Activated T-cell treated with anti-CD3 and anti-CD28 coated beads for 24 hours (primary cell): ENCODE measurements around the gene SEMA3C.
"Not testable (repeated sequence)": the region's sequence is repeated elsewhere in the genome, so short reads cannot be mapped to it uniquely, and the experiment has no call there.

Source experiments
- DNase-seq: peaks from one replicate; pipeline ENCODE4 v3.0.0-alpha.2; 2020; ENCODE audit warnings: low read depth

Gene SEMA3C

DNA sequence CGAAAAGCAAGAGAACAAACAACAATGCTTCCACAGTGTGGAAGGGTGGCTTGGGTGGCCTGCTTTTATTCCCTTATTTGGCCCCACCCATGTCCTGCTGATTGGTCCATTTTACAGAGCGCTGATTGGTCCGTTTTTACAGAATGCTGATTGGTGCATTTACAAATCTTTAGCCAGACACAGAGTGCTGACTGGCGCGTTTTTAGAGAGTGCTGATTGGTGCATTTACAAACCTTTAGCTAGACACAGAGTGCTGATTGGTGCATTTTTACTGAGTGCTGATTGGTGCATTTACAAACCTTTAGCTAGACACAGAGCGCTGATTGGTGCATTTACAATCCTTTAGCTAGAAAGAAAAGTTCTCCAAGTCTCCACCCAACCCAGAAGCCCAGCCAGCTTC lies 8.1 kb upstream of the SEMA3C start:
- not testable (repeated sequence) for DNase-seq

DNA sequence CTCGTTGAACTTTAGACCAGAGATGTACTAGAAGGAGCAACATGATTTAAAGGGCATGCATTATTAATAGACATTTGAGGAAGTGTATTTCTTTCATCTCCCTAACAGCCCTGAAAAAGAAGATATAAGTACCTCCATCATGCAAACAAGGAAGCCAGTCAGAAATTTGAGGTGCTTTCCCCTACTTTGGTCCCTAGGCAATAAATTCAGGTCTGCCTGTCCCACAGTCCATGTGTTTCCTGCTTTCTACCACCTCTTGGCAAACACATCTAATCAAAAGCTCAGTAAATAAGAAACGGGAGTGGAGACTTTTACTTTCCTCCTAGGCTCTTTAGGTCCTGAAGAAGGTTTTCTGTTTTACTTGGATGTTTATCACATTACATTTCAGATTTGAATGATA lies 5.2 kb upstream of the SEMA3C start:
- no peak for DNase-seq

DNA sequence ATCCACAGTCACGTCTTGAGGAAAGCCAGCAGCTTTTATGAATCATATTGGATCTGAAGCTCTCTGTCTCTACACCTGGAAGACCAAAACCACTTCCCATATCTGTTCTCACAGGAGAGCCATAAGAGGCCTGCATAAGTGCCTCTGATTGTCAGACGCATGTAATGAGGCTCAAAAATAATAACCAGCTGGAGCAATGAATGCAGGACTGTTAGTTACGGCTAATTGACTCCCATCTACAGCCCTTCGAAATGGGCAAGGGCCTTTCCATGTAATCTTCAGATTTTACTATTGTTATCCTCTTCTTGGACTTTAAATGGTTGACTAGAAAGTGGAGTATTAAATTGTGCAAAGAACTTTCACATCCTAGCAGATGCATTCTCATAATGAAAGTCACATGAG lies 4.4 kb upstream of the SEMA3C start:
- DNase-seq: no peak

DNA sequence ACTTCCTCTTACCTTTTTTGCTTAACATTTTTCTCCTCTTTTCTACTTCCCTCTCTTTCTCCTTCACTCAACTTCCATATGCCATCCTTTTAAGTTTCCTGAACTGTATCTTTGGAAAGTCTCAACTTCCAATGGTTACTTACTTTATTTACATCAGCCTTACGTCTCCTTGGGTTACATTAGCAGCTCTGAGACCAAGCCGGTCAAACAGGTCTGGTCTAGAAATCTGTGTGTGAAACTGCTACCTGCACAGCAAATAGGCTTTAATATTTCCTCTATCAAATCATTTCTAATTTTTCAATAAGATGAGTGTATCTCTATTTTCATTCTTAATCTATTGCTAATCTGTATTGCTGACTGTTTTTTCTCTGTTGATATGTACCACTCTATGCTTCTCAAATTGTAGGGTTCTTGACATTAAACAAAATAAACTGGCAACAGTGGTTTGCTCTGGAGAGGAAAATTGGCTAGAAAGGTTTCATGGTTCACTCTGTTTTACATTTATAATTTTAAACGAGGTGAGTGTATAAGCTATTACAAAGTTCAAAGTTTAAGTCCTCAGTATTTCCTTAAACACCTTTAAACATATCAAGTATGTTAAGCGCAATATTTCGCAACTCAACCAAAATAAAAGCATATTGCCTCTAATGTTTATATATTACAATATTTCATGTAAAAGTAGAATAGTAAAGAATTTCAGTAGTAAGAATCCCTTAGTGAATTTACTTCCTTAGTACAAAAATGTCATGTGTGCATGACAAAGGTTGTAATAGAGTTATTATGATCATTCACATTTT lies 3.6 kb upstream of the SEMA3C start:
- no peak for DNase-seq

DNA sequence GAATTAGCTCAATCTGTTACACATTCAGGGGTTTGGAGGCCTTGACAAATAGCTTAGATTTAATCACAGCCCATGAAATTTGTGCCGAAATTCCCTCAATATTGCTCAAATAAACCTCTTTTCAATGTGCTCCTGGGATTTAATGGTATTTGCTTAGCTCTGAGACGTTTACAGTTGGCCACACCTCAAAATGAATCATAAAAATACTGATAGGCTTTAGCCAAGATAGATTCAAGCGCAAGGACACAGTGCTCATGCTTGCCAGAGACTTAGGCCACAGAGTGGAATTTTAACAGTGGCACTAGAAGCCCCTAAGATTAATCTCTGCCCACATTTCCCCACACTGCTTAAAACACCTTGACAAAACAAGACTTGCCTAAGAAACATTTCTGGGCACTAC lies 2.3 kb upstream of the SEMA3C start:
- no peak for DNase-seq

DNA sequence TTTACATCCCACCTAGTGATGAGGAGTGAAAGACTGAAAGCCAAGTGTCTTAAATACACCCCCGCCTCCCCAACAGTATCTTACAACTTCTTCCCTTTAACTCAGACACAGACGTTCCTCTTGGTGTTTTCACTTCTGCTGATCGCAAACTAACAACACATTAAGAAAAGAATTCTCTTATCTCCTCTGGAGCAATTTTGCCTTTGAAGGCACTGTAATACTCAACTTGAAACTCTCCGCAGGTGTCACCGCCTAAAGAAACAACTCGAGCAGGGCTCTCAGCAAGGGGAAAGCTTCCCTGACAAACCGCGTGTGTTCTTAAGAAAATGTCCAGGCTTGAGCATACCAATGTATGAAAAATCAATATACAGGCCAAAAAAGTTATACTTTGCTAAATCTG lies 452 bp downstream of the SEMA3C start:
- no peak for DNase-seq

DNA sequence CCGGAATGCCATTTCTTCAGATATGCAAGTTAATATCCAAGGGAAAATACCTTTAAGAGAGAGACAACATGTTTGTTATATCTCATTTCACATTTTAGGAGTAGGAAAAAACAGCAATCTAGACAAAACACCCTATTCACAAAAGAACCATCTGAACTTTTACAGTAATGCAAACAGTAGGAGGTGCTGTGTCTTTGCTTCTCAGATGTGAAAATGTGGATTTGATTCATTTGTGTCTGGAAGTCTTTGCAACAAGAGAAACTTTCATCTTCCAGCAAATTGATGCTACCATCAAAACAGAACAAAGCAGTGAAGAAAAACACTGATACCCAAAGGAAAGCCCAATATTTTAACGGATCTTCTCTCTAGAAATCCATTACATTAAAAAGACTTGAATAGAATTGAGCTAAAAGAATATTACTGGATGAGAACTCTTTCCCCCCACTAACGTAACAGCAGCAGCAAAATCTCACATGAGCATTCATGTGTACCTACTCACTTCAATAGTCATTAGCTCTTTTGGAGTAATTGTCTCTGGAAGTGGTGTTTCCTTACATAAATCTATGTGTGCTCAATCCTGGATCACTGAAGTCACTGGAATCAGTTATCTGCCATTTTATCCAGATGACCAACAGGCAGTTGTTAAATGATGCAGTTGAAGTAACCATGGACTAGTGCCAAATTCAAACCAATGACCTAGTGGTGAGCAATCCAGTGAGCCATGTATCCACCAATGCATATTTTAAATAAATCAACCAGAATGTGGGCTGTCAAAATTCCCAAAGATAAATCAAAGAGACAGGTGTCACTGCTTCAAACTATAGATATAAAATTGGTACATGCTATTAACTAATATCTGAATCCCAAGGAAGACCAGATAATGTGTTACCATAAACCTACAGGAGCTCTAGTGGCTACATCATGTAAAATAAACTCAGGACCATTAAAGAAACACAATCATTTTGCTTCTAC lies 1.8 kb downstream of the SEMA3C start:
- no peak for DNase-seq

DNA sequence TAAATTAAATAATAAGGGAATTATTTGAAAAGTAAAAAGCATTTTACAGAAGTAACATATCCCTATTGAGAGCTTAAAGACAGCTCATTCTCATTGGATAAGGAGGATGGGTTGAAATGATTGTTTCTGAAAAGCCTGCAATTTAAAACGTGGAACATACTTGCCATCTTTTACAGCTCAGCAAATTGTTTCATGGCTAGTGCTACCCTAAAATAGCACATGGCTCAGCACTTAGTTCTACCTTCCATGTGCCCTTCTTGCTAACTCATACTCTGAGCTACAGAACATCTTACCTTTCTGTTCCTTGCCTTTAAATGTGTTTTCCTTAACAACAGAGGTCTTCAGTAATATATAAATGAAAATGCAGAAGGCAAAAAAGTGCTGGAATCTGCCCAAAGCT lies 8.6 kb downstream of the SEMA3C start:
- no peak for DNase-seq

DNA sequence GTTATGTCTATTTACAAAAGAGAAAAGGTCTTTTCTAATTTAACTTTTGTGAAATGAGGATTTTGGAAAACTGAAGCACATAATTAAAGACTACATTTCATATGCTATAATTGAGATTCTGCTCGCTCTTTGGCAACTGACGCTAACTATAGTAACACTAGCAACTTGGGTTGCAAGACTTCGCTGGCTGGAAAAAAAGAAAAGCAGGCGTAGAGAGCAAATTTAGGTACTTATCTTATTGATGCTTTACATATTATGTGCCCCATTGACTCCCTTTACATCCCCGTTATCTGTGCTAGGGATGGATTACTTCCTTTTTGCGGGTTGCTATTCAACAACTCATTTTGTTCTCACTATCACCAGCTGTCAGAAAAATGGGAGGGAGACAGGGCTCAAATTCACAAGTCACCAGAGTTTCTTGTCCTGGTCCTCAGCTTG lies 10.5 kb downstream of the SEMA3C start:
- no peak for DNase-seq

DNA sequence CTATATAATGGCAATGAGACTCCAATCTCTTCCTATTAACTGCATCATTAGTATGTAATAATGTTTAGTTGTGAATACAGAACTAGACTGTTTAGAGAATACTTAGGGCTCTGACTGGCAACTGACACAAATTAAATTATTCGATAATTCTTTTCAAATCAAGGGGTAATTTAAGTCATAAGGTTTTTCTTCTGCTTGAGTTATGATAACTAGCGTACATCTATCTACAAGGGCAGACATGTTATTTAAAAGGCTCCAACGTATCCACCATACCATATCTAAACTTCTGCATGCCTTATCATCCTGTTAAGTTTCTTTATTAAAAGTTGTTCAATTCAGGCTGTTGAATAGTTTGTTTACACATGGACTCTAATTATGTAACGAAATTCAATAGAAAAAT lies 11.2 kb downstream of the SEMA3C start:
- DNase-seq: no peak

DNA sequence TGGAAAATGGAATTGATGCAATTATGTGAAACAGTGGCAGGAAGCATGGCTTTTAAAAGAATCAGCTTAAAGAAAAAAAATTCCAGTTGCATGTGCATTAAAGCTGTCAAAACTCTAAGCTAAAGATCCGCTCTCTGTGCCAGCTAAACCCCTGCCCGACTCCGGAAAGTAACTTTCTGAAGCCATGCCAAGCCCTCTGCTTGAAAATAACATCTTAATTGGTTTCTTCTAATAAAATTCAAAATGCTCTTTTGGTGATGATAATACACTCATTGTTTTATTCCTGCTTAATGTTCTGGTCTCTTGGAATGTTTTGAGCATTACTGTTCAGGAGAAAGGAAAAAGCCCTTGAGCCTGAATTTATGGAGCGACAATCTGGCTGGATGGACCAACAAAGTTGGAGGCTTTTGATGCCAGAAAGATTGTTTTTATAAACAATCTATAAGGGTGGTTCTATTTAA lies 11.7 kb downstream of the SEMA3C start:
- DNase-seq: no peak

DNA sequence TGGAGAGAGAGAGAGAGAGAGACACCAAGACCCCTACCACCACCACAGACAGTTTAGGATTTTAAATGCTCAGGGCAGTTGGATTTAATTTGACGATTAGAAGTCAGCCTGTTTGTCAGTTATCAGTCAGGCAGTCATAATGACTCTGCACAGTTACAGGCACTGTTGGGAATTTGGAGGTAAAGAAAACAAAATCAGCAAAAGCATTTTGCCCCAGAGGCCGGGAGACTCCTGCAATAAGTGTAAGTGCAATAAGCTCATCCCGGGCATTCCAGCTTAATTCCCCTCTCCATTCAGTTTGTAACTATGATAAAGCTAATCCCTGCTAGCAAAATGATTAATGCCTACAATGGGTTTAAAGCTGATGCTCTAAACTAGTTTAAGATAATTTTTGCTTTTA lies 13.5 kb downstream of the SEMA3C start:
- DNase-seq: no peak

DNA sequence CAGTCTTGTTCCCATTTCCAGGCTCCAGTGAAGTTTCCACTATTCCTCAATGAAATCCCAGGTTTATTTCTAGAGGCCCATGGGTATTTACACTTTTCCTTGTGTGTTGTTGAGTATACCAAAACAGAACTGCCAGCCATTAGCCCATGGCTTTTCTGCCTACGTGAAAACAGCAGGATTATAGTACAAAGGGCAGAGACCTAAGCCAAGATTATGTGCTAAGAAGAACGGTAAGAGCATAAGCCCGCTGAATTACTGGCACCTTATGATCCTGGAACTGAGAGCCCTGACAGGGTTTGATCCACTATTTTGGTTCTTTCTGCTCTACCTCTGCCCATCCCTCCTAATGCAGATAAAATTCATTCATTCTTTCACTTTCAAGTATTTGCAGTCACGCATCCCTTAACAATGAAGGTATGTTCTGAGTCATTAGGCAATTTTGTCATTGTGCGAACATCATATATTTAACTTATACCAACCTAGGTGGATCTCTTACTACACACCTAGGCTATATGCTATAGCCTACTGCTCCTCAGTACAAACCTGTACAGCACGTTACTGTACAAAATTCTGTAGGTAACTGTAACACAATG lies 16.0 kb downstream of the SEMA3C start:
- no peak for DNase-seq

DNA sequence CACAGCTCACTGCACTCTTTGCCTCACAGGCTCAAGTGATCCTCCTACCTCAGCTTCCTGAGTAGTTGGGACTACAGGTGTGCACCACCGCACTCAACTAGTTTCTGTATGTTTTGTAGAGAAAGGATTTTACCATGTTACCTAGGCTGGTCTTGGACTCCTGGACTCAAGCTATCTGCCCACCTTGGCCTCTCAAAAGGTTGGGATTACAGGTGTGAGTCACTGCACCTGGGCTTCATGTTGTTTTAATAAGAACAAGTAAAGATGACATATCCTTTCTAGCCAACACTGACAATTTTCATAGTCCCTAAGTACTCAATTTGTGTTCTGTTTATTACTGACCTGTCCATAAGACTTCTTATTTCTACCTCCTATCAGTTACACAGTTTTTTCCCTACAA lies 16.8 kb downstream of the SEMA3C start:
- no peak for DNase-seq

DNA sequence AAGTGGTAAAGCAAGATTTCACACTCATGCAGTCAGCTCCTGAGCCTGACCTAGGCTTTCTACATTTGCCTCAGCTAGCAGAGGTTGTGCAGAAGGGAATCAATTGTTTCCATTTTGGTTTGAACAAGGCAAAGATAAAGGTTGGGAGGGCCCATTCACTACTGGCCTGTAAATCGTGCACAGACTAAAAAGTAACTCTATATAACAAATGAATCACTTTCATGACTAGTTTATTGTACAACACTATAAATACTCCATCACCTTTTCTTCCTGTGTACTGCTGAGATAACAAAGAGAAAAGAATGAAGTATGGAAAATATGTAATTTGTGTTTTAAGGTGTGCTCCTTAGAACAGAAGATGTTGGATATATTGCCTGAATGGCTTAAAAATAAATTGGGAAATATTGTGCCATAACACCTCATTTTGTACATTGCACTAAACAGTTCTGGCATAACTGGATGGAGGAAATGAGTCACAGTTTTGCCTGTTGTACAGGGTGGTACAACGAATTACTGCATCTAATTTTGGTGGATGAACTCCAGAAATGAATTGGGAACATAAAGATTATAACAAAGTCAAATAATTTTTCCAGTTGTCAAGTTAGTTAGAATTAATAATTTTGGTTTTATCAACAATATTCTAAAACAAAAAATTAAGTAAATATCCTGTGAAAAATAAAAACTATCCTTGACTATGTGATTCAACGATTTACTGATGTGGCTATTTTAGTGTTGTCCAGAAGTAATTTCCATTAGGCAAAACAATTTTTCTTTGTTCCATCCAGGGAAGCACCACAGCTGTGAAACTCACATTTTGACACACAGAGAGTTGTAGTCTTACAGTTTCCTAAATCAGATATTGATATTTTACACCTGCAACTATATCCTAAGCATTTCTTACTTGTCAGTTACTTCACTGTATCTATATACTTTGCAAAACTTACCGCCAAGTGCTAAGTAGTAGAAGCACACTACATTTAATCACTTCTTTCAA lies 18.0 kb downstream of the SEMA3C start:
- DNase-seq: no peak

DNA sequence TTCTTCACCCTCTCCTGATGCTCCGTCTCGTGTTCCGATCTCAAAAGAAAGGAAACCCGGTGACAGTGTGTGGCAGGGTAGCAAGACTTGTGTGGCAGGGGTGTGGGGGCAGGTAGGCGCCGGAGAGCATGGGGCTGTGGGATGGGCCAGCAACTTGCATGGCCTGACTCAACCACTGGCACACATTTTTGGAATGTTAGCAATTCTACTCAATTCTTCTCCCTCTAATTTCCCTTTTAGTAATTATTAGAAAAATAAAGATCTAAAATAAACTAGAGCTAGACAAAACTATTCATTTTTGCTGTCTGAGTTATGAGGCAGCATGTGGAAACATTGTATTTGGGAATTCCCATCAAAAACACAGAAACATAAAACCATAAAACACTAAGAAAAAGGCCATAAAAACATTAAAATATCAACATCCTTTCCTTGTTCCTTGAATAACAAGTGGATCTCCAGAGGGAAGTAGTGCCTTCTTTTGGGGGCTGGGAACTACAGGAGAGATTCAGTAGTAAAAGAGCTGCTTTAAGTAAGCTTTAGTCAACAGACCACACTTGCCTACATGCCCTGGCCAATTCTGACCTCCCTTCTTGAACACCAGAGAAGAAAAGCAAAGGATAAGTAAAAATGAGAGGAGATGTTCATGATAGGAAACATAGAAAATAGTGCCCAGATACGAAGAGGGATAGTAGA lies 21.8 kb downstream of the SEMA3C start:
- DNase-seq: no peak

DNA sequence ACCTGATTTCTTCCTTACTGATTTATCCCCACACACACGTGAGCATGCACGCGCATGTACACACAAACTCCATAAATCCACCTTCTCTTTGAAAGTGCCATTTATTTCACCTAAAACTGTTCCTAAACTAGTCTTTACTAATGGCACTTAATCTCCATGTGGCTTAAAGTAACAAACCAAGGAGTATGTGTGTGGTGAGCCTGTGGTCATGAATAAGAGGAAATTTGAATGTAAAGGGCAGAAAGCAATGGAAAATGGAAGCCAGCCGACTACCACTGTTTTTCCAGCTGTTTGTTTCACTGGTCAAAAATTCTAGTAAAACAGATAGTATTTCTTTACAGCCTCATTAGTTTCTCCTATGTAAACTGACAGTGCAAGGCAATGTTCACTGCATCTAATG lies 23.8 kb downstream of the SEMA3C start:
- no peak for DNase-seq

DNA sequence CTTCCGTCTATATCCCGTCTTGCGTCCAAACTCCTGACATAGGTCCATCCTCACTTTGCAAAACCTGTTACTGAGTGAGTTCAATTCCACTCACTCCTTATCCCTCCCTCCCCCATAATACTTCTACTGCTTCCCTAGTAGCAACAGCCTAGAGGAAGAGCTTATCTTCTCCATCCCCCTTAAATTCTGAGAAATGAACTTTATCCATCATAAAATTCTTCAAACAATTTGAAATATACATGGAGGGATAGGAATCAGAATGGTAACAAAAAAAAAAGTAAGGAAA lies 27.6 kb downstream of the SEMA3C start:
- no peak for DNase-seq

DNA sequence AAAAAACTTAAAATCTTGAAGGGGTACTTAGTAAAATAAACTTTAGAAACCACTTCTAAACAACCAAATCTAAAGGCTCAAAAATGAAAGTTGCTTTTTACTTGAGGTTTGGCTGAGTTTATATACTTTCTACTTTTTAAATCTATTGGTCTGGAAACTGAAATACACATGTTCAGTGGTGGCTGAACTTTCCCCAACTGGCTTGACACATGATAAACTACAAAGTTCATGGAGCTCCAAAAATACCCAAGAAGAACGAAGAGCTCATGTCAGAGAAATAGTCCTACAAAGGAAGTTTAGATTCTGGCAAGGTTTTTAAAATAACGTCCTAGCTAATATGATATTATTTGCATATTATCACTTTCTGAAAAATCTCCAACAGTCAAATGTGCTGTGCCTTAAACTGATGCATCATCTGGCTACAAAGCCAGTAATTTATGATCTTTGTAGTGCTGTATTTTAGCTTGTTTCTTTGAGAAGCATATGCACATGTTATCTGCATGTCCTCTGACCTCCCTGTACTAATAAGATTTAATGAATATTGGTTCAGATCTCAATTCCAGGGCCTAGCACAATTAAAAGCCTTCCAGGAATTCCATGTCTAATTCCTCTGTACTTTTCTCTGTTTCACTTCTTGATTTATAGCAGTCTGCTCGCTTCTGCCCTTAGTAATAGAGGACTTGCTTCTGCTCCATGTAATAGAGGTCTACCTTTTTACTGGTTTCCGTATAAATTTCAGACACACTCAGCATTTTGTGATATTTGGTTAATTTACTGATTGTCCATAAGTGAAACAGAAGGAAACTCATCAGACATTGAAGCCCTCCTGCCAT lies 28.2 kb downstream of the SEMA3C start:
- DNase-seq: no peak

DNA sequence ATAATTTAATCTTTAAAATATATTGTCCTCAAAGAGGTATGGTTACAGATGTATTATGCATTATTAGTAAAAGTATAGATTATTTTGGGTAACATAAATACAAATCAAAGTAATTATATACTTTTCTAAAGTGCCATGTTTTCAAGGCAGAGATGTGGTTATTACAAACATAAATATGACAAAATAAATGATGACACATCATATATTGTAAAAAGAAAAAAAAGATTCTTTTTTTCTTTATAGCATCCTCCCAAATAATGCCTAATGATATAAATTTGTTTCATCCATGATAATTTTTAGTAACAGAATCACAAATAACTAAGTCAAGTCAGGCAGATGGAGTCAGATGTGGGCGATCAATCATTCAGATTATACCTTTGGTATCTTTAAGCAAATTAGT lies 29.3 kb downstream of the SEMA3C start:
- no peak for DNase-seq
